Loucy (cell line): ENCODE measurements around the gene GIPC3.

Experiments used
- H2AFZ ChIP-seq: fragments of 200-600 bp; sonication (generic); 2 replicates; pipeline ENCODE4 v1.6.0; 2016; ENCODE audit warnings: antibody characterized with exemption, mild to moderate bottlenecking, low read length, moderate library complexity
- H3F3A ChIP-seq: fragments of 200-600 bp; 2 replicates; pipeline ENCODE4 v1.6.0; 2016; ENCODE audit warnings: antibody characterized with exemption, low read depth, mild to moderate bottlenecking
- H3K27me3 ChIP-seq: fragments of 200-600 bp; sonication (generic); 2 replicates; pipeline ENCODE4 v1.6.1; 2014; ENCODE audit warnings: low read length, mild to moderate bottlenecking; ENCODE audit not compliant: insufficient read depth, poor library complexity, severe bottlenecking
- H3K36me3 ChIP-seq: fragments of 200-600 bp; sonication (generic); 2 replicates; pipeline ENCODE4 v1.6.1; 2016; ENCODE audit warnings: low read length; ENCODE audit not compliant: insufficient read depth
- H3K4me1 ChIP-seq: fragments of 200-600 bp; sonication (generic); 2 replicates; pipeline ENCODE4 v1.5.1; 2014; ENCODE audit warnings: low read length, mild to moderate bottlenecking; ENCODE audit not compliant: insufficient read depth, poor library complexity, severe bottlenecking
- H3K4me2 ChIP-seq: fragments of 200-600 bp; sonication (generic); 2 replicates; pipeline ENCODE4 v1.6.0; 2014; ENCODE audit warnings: antibody characterized with exemption, low read length, low read depth, mild to moderate bottlenecking; ENCODE audit not compliant: poor library complexity, severe bottlenecking
- H3K4me3 ChIP-seq: fragments of 200-600 bp; sonication (generic); 2 replicates; pipeline ENCODE4 v1.5.1; 2014; ENCODE audit warnings: low read length, mild to moderate bottlenecking, mixed read lengths; ENCODE audit not compliant: poor library complexity, severe bottlenecking
- H3K79me2 ChIP-seq: fragments of 200-600 bp; sonication (generic); 2 replicates; pipeline ENCODE4 v1.6.1; 2014; ENCODE audit warnings: low read length; ENCODE audit not compliant: insufficient read depth
- H3K9ac ChIP-seq: fragments of 200-600 bp; sonication (generic); 2 replicates; pipeline ENCODE4 v1.6.0; 2014; ENCODE audit warnings: mild to moderate bottlenecking, low read depth, low read length, moderate library complexity; ENCODE audit not compliant: poor library complexity, severe bottlenecking
- H3K9me2 ChIP-seq: fragments of 200-600 bp; sonication (generic); replicated peaks from 2 replicates; pipeline ENCODE4 v1.6.1; 2016; ENCODE audit warnings: low read depth, low read length, mixed read lengths
- H3K9me3 ChIP-seq: fragments of 200-600 bp; sonication (generic); 2 replicates; pipeline ENCODE4 v1.6.1; 2014; ENCODE audit warnings: mild to moderate bottlenecking, antibody characterized with exemption, low read length, low read depth; ENCODE audit not compliant: insufficient read depth
- H4K20me1 ChIP-seq: fragments of 200-600 bp; sonication (generic); 2 replicates; pipeline ENCODE4 v1.6.0; 2014; ENCODE audit warnings: antibody characterized with exemption, low read length, mild to moderate bottlenecking; ENCODE audit not compliant: insufficient read depth, poor library complexity, severe bottlenecking
- EZH2phosphoT487 ChIP-seq: fragments of 200-600 bp; IDR thresholded peaks from 2 replicates; pipeline ENCODE4 v1.6.1; 2018; ENCODE audit warnings: antibody characterized with exemption, mild to moderate bottlenecking, moderate library complexity, borderline replicate concordance
- TF ChIP-seq, protein P1 (sequence below): fragments of 200-600 bp; sonication (generic); conservative IDR thresholded peaks from 2 replicates; pipeline ENCODE4 v1.5.1; 2014; ENCODE audit warnings: mild to moderate bottlenecking, antibody characterized with exemption, low read length

The GIPC3 gene

DNA sequence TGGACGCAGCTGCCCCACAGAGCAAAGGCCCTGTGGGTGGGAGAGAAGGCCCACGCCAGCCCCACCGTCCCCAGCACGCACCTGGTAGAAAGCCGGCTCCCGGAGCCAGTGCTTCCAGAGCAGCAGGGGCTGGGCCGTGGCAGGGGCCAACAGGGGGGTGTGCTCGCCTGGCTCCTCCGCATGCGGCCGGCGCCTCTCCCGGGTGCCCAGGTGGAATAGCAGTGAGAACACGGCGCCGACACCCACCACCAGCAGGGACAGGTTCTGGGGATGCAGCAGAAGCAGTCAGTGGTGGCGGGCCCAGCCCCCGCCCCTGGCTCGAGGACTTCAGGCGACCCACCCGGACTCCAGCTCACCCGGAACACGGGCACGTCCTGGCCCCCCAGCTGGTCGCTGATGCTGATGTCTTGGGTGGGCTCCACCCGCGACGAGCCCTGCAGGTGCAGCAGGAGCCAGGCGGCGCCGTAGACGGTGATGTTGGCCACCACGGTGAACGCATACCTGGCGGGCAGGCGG lies 37.5 kb upstream of the GIPC3 start:
- H4K20me1 ChIP-seq: no peaks in the 10 kb centered on the region
- H3K9ac ChIP-seq: no peak overlapping the region
- H3K9me2 ChIP-seq: no peaks in the 10 kb centered on the region
- no peak overlapping the region for H3K4me3 ChIP-seq
- H3K4me1 ChIP-seq: no peaks in the 10 kb centered on the region
- no peak overlapping the region for H2AFZ ChIP-seq
- H3K36me3 ChIP-seq: peaks cover 3% of the 10 kb centered on the region; the same call in 1 of the 2 replicates
- H3K27me3 ChIP-seq: no peaks in the 10 kb centered on the region
- H3K4me2 ChIP-seq: no peak overlapping the region
- H3K9me3 ChIP-seq: no peaks in the 10 kb centered on the region
- peaks cover 4% of the 10 kb centered on the region; the same call in 1 of the 2 replicates for H3K79me2 ChIP-seq
- no peaks in the 10 kb centered on the region for H3F3A ChIP-seq
- TF ChIP-seq, protein P1, sequence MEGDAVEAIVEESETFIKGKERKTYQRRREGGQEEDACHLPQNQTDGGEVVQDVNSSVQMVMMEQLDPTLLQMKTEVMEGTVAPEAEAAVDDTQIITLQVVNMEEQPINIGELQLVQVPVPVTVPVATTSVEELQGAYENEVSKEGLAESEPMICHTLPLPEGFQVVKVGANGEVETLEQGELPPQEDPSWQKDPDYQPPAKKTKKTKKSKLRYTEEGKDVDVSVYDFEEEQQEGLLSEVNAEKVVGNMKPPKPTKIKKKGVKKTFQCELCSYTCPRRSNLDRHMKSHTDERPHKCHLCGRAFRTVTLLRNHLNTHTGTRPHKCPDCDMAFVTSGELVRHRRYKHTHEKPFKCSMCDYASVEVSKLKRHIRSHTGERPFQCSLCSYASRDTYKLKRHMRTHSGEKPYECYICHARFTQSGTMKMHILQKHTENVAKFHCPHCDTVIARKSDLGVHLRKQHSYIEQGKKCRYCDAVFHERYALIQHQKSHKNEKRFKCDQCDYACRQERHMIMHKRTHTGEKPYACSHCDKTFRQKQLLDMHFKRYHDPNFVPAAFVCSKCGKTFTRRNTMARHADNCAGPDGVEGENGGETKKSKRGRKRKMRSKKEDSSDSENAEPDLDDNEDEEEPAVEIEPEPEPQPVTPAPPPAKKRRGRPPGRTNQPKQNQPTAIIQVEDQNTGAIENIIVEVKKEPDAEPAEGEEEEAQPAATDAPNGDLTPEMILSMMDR: no peak
- TF ChIP-seq EZH2phosphoT487: no peak

DNA sequence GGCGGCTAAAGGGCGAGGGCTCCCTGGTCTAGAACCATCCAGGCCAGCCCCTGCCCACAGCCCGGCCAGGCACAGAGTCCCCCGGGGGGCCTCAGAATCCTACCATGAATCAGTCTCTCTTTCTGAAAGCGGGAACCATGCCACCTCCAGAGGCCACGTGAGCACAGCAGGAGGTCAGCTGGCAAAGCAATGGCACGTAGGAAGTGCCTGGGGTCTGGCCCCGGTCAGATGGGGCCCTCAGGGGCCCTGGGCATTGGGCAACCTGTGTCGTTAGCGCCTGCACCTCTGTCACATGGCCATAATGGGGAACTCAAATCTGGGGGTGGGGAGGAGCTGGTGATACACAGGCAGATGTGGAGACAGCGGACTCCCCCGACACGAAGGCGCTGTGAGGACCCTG lies 36.7 kb upstream of the GIPC3 start:
- Histone ChIP-seq H3K4me3 (no peak overlapping the region), H3K79me2 (peaks cover 7% of the 10 kb centered on the region; the same call in 1 of the 2 replicates), H3K4me1 (no peaks in the 10 kb centered on the region), H3K9ac (no peak overlapping the region), H2AFZ (no peak overlapping the region), H3K27me3 (no peaks in the 10 kb centered on the region), H3K9me2 (no peaks in the 10 kb centered on the region), H4K20me1 (no peaks in the 10 kb centered on the region), H3F3A (no peaks in the 10 kb centered on the region), H3K4me2 (no peak overlapping the region), H3K36me3 (peaks cover 3% of the 10 kb centered on the region; the same call in 1 of the 2 replicates), H3K9me3 (no peaks in the 10 kb centered on the region)
- no peak for TF ChIP-seq EZH2phosphoT487
- TF ChIP-seq, protein P1: no peak

DNA sequence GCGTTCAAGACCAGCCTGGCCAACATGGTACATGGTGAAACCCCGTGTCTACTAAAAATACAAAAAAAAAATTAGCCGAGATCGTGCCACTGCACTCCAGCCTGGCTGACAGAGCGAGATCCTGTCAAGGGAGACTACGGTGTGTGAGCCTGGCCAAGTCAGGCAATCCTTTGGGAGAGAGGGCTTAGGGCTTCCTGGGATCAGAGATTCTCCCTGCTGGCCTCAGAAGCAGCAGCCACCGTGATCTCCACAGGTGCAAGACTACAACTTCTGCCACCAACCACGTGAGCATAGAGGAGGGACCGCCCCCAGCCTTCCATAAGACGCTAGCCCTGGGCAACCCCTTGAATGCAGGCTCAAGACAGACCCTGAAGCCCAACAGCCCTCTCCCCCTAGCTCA lies 35.5 kb upstream of the GIPC3 start:
- H2AFZ ChIP-seq: no peak overlapping the region
- TF ChIP-seq, protein P1: no peak
- no peaks in the 10 kb centered on the region for H3F3A ChIP-seq
- no peak overlapping the region for H3K4me3 ChIP-seq
- no peaks in the 10 kb centered on the region for H4K20me1 ChIP-seq
- H3K27me3 ChIP-seq: no peaks in the 10 kb centered on the region
- H3K4me2 ChIP-seq: no peak overlapping the region
- H3K4me1 ChIP-seq: peaks cover 7% of the 10 kb centered on the region
- peaks cover 8% of the 10 kb centered on the region; the same call in 1 of the 2 replicates for H3K79me2 ChIP-seq
- H3K36me3 ChIP-seq: peaks cover 3% of the 10 kb centered on the region; the same call in 1 of the 2 replicates
- no peaks in the 10 kb centered on the region for H3K9me2 ChIP-seq
- no peak overlapping the region for H3K9ac ChIP-seq
- no peaks in the 10 kb centered on the region for H3K9me3 ChIP-seq
